ENCODE measurements around the gene YIPF2.
A peak's percentile ranks its signal among the peaks of the same experiment; 100 is the strongest.
"Not testable (repeated sequence)": the region's sequence is repeated elsewhere in the genome, so short reads cannot be mapped to it uniquely, and the experiment has no call there.

Gene YIPF2

DNA sequence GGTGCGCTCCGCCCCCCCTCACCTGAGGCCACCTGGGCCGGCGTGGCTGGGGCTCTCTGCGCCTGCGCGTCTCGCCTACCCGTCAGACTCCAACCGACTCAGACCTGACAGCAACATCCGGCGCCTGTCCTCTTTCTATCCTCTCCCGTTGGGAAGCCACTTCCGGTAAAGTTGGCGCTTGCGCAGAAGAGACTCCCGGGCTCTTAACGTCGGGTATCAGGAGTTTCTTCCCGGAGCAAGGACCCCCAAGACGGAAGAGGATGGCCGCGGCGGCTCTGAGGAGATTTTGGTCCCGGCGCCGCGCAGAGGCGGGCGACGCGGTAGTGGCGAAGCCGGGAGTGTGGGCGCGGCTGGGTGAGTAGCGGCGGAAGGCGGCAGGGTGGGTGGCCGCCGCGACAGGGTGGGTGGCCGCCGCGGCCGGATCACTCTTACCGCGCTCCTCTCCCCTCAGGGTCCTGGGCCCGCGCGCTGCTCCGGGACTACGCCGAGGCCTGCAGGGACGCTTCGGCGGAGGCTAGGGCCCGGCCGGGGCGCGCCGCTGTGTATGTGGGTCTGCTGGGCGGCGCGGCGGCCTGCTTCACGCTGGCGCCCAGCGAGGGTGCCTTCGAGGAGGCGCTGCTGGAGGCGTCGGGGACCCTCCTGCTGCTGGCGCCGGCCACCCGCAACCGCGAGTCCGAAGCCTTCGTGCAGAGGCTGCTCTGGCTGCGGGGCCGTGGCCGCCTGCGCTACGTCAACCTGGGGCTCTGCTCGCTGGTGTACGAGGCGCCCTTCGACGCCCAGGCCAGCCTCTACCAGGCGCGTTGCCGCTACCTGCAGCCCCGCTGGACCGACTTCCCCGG lies at the start of gene YIPF2, which contains the start of gene TIMM29:
Gene YIPF2, minus strand, starts transcription at position 77 of the 839 bp plus-strand sequence. CDS start 229 bp downstream, outside the sequence.
Gene TIMM29, plus strand, starts transcription at position 249 of the 839 bp plus-strand sequence. Its CDS starts 12 bp downstream, at position 261.
- peak; percentile 91 for DNase-seq

DNA sequence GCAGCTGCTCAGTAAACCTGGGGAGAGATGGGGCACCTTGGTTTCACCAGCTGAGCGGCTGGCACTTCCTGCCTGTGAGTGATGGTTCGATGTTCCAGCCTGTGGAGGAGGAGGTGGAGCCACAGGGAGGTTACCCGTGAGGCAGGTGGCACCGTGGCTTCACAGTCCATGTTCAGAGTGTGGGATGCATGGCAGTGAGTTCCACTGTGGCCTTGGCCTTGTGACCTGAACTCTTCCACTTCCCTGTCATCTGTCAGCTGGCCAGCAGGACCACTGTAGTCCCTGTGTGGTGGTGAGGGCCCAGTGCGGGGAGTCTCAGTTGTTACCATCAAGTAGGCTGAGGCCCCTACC lies 49.3 kb upstream of the YIPF2 start:
- no peak for DNase-seq

DNA sequence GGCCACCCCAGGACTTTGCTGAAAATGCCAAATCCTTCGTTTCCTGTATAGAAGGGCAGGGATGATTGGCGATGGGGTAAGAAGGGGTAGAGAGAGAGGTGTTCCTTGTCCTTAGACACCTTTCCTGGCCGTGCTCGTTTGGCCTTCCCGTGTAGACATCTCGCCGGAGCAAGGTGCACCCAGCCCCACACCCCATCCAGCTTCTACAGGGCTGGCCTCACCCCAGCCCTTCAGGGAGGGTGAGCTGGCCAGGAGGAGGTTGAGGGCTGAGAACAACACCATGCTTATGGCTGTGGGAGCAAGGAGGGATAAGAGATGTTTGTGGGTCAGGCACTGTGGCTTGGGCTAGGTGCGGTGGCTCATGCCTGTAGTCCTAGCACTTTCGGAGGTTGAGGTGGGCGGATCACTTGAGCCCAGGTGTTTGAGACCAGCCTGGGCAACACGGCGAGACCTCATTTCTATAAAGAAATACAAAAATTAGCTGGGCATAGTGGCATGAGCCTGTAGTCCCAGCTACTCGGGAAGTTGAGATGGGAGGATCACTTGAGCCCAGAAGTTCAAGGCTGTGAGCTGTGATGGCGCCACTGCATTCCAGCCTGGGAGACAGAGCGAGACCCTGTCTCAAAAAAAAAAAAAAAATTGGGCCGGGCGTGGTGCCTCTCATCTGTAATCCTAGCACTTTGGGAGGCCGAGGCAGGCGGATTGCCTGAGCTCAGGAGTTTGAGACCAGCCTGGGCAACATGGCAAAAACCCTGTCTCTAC lies 47.9 kb upstream of the YIPF2 start:
- no peak for DNase-seq

DNA sequence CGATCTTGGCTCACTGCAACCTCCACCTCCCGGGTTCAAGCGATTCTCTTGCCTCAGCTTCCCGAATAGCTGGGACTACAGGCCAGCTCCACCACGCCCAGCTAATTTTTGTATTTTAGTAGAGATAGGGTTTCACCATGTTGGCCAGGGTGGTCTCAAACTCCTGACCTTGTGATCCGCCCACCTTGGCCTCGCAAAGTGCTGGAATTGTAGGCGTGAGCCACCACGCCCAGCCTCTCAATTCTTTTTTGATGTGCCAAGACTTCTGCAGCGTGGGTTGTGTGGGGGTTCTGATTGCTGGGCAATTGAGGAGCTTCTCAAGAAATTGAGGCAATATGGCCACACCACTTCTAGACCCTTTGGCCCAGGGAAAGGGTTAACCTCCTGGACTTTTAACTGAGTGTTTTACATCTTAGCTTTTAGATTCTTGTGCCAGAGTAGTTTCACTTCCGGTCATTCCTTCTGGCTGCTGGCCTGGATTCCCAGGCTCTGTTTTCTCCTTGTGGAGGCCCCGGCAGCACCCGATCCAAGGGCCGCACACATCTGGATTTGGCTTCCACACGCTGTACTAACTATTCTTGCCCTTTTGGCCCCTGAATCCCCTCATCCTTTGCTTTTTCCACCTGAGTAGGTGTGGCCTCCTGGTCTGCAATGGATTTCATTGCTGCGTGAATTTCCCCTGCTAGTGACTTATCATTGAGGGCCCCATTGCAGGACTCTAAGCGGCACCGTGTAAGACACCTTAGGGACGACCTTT lies 47.1 kb upstream of the YIPF2 start:
- no peak for DNase-seq

DNA sequence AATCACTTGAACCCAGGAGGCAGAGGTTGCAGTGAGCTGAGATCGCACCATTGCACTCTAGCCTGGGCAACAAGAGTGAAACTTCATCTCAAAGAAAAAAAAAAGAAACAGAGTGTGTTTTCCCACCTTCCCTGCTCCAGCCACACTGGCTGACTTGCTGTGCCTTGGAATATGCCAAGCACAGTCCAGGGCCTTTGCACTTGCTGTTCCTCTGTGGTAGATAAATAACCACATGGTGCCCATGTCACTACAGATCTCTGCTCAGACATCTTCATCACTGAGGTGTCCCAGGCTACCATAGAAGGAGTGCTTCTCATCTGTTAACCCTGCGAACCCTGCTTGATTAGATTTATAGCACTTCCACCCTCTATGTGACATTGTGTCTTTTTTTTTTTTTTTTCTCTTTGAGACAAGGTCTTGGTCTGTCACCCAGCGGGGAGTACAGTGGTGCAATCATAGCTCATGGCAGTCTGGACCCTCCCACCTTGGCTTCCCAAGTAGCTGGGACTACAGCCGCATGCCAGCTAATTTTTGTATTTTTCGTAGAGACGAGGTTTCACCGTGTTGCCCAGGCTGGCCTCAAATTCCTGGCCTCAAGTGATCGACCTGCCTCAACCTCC lies 42.8 kb upstream of the YIPF2 start:
- no peak for DNase-seq

DNA sequence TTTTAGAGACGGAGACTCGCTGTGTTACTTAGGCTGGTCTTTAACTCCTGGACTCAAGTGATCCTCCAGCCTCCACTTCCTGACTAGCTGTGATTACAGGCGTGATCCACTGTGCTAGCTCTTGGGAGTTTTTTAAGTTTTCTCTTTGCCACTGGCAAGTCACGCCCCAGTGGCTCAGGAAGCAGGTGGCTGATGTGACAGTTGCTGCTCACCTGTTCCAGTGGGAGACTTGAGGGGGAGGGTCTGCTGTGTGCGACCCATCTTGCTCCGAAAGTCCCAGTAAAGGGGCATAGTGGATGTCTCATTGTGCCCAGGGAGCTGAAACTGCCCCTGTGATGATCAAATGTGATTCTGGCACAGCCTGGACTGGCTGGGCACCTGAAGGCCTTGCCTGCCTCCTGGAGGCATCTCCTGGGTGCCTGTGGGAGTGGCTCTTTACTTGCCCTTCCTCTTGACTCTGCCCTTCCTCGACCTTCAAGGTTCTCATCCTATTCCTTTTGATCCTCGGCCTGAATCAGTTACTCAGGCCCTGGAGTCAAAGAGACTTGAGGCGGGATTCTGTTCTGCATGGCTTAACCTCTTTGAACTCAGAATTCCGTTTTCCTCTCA lies 40.2 kb upstream of the YIPF2 start:
- DNase-seq = no peak

DNA sequence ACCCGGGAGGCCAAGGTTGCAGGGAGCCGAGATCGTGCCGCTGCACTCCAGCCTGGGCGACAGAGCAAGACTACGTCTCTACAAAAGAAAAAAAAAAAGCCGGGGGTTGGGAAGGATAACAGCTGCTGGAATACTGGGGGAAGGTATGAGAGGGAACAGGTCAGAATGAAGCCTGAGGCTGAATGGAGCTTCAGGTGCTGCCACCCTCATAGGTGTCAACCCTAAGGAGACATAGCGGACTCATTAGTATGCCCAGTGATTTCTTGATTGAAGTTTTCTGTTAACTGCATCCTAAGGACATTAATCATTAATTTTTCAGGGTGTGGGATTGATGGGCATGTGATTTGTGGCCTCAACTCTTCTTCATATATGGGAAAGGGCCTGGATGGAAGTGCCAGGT lies 38.4 kb upstream of the YIPF2 start:
- no peak for DNase-seq

DNA sequence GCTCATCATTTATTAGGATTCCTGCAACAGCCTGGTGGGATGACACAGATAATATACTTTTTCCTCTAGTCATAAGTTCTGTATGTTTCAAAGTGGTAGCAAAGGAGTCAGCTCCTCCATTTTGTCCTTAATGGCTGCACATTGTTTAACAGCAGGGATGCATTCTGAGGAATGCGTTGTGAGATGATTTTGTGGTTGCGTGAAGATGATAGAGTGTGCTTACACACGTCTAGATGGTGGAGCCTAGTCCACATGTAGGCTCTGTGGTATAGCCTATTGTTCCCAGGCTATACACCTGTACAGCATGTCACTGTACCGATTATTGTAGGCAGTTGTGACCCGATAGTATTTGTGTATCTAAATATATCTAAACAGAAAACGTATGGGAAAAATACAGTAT lies 37.0 kb upstream of the YIPF2 start:
- DNase-seq = no peak

DNA sequence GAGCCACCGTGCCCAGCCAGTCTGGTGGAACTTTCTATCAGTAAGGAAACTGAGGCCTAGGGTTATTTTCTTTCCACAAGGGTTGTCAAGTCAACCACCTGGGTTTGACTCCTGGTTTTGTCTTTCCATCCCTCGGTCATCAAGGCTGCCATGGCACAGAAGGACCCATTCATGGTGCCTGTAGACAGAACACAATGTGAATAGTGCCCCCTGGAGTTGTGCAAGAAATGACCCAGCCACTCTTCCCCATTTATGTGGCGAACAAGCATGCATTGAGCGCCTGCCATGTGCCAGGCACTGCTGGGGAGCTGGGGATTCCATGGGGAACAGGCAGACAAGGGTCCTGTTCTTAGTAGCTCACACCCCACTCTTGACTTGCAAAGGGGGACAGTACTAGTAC lies 36.5 kb upstream of the YIPF2 start:
- no peak for DNase-seq

DNA sequence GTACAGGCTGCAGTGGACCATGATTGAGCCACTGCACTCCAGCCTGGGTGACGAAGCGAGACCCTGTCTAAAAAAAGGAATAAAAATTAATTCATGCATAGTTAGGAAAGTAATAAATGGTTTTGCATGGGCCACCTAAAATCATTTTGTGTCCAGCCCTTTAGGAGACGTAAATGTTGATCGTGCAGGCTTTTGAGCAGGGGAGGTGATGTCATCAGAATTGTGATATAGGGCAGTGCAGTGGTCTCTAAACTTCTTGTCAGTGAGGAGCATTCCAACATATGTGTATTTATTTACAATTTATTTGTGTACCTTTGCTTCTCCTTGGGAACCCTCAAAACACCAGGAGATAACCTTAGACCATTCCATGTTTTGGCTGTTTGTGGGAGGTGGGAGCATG lies 35.4 kb upstream of the YIPF2 start:
- no peak for DNase-seq

DNA sequence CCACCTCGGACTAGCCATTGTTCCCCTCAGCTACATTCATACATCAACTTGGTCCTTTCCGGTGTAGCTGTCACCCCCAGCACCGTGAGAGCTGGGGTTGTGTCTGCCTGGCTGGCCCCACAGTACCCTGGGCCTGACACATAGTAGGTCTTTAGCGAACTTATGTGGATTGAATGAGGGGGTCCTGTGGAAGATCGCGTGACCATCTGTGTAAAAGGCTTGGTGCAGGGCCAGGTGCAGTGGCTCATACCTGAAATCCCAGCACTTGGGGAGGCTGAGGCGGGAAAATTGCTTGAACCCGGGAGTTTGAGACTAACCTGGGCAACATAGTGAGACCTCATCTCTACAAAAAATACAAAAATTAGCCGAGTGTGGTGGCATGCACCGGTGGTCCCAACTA lies 34.4 kb upstream of the YIPF2 start:
- no peak for DNase-seq

DNA sequence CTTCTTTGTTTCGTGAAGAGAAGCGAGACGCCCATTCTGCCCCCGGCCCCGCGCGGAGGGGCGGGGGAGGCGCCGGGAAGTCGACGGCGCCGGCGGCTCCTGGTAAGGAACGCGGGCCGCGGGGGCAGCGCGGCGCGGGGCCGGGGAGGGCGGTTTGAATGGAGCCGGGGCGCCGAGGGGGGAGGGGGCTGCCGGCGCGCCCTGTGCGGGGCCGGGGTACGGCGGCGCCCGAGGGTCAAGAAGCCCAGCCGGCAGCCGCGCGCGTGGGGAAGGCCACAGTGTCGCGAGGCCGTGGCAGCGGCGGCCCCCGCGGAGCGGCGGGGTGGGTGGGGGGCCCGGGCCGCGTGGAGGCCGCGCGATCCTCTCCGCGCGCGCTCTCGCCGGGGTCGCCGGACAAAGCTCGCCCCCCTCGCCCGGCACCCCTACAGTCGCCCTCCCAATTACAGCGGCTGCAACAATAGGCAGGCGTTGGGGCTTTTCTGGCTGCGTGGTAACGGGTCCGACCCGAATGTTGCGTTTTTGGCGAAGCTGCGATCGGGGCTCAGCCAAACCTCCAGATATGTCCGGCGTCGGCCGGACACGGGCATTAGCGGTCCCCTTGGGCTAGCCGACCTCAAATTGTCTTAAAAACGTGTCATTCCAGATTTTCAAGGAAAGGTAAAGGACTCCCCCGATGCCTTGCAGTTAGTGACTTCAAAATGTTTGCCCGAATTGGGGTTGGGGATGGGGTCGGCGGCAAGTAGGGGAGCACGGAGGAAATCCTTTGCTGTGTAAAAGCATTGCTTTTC lies 32.8 kb upstream of the YIPF2 start:
- peak; percentile 30 for DNase-seq

DNA sequence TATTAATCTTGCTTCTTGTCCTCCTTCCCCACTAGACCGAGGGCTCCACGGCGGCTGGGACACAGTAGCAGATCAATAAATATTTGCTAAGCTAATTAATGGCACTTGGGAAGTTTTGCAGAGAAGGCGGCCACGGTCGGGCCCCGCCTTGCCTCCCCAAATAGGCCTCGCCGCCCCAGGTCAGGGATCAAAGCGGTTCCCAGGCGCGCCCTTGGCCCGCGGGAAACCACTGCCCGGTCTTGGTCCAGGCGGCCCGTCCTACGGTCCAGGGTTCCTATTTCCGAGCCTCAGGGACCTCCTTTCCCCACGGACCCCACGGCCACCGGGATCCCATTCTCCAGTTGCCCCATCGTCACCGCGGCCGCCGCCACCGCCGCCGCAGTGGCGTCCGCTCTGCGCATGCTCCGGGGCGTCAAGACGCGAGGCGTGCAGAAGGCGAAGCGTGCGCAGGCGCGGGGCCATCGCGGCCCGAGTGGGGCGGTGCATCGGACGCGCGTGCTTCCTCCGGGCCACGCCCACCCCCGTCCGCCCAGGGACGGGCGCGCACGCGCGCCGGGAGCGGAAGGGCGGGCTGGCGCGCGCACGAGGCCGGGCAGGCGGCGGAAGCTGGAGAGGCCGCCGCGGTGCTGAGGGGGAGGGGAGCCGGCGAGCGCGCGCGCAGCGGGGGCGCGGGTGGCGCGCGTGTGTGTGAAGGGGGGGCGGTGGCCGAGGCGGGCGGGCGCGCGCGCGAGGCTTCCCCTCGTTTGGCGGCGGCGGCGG lies 32.1 kb upstream of the YIPF2 start, which contains the start of gene SMARCA4:
Gene SMARCA4, plus strand, starts transcription at position 717 of the 759 bp plus-strand sequence. CDS start 23,122 bp downstream, outside the sequence.
- peak; percentile 88 for DNase-seq

DNA sequence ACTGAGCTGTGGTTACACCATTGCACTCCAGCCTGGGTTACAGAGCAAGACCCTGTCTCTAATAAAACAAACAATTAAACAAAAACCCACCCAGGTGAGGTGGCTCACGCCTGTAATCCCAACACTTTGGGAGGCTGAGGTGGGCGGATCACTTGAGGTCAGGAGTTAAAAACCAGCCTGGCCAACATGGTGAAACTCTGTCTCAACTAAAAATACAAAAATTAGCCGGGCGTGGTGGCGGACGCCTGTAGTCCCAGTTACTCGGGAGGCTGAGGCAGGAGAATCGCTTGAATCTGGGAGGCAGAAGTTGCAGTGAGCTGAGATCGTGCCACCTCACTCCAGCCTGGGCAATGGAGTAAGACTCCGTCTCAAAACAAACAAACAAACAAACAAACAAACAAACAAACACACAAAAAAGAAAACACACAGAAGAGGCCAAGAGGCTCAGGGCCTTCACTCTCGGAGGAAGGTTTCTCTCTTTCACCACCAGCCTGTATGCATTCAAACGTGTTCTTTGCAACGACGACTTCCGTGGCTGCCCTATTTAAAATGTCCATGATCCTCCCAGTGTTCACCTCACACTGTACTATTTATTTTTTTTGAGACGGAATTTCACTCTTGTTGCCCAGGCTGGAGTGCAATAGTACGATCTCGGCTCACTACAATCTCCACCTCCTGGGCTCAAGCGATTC lies 31.0 kb upstream of the YIPF2 start:
- DNase-seq = not testable (repeated sequence)

DNA sequence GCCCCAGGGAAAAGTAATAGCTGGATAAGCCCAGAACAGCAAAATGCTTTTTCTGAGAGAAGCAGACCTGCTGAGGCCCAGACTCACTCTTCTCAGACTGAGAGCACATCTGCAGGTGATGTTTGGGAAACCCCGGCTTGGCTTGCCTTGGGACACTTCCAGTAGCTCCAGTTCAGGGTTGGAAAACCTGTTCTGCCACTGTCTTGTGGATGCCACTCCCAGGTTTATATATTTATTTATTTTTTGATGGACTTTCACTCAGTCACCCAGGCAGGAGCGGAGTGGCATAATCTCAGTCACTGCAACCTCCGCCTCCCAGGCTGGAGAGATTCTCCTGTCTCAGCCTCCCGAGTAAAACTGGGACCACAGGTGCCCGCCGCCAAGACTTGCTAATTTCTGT lies 24.4 kb upstream of the YIPF2 start:
- DNase-seq = no peak

DNA sequence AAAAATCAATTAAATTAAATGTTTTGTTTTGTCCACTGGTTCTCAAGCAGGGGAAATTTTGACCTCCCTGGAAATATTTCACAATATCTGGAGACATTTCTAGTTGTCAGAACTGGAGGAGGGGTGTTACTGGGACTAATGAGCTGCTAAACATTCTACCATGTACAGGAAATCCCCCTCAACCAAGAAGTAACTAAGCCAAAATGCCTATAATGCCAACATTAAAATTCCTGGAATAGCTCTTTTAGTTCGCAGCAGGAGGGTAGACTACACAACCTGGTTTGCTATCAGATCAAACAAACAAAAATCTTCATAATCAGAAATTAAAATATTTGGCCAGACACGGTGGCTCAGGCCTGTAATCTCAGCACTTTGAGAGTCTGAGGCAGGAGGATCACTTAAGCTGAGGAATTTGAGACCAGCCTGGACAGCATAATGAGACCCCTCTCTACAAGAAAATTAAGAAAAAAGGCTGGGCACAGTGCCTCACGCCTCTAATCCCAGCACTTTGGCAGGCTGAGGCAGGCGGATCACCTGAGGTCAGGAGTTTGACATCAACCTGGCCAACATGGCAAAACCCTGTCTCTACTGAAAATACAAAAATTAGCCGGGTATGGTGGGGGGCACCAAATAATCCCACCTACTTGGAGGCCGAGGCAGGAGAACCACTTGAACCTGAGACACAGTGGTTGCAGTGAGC lies 18.7 kb upstream of the YIPF2 start:
- DNase-seq = no peak

DNA sequence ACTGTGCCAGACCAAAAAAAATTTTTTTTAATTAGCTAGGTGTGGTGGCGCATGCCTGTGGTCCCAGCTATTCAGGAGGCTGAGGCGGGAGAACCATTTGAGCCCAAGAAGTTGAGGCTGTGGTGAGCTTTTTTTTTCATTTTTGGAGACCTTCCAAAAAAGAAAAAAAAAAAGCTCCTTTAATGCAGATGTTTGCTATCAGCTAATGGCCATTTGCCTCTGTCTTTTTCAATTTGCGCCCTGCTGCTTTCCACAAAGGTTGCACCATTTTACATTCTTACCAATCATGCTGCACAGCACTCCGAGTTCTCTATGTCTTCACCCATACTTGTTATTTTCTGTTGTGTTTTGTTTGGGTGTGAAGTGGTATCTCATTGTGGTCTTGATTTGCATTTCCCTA lies 16.8 kb upstream of the YIPF2 start:
- DNase-seq = no peak

DNA sequence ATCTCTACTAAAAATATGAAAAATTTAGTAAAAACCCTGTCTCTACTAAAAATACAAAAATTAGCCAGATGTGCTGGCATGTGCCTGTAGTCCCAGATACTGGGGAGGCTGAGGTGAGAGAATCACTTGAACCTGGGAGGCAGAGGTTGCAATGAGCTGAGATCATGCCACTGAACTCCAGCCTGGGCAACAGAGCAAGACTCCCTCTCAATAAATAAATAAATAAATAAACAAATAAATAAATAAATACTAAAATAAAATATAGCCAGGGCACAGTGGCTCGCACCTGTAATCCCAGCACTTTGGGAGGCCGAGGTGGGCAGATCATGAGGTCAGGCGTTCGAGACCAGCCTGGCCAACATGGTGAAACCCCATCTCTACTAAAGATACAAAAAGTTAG lies 15.0 kb upstream of the YIPF2 start:
- not testable (repeated sequence) for DNase-seq

DNA sequence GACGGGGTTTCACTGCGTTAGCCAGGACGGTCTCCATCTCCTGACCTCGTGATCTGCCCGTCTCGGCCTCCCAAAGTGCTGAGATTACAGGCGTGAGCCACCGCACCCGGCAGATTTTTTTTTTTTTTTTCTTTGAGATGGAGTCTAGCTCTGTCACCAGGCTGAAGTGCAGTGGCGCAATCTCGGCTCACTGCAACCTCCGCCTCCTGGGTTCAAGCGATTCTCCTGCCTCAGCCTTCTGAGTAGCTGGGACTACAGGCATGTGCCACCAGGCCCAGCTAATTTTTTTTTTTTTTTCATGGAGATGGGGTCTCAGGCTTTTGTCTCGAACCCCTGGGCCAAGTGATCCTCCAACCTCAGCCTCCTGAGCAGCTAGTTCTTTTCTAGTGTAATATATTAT lies 13.2 kb upstream of the YIPF2 start:
- not testable (repeated sequence) for DNase-seq
